ENCODE measurements around the gene KIF6.
"Not testable (repeated sequence)": the region's sequence is repeated elsewhere in the genome, so short reads cannot be mapped to it uniquely, and the experiment has no call there.

KIF6 gene

GRCh38 chr6:39516471-39516870, 208.7 kb downstream of the KIF6 start:
- no peaks in the 10 kb centered on the region for H3K36me3 ChIP-seq (ENCODE audit: control insufficient read depth, insufficient read depth, low read length)
- H3K4me3 ChIP-seq (ENCODE audit: insufficient read depth, low read depth, low read length, poor library complexity, severe bottlenecking): no peak overlapping the region
- DNase-seq: no peak
- no peaks in the 10 kb centered on the region for H3K4me1 ChIP-seq (ENCODE audit: control insufficient read depth, insufficient read depth, low read length, poor library complexity, severe bottlenecking)
- H3K27me3 ChIP-seq (replicated peaks; ENCODE audit: control insufficient read depth, insufficient read depth, low read length, poor library complexity, severe bottlenecking): no peaks in the 10 kb centered on the region
- H3K27ac ChIP-seq (ENCODE audit: insufficient read depth, low read length, poor library complexity, severe bottlenecking): no peak overlapping the region
- no peaks in the 10 kb centered on the region for H3K9me3 ChIP-seq (ENCODE audit: control insufficient read depth, low read length)

GRCh38 chr6:39515471-39515870, 209.7 kb downstream of the KIF6 start:
- H3K27ac ChIP-seq (ENCODE audit: insufficient read depth, low read length, poor library complexity, severe bottlenecking): no peak overlapping the region
- H3K27me3 ChIP-seq (replicated peaks; ENCODE audit: control insufficient read depth, insufficient read depth, low read length, poor library complexity, severe bottlenecking): no peaks in the 10 kb centered on the region
- H3K4me1 ChIP-seq (ENCODE audit: control insufficient read depth, insufficient read depth, low read length, poor library complexity, severe bottlenecking): no peaks in the 10 kb centered on the region
- H3K9me3 ChIP-seq (ENCODE audit: control insufficient read depth, low read length): no peaks in the 10 kb centered on the region
- no peak overlapping the region for H3K4me3 ChIP-seq (ENCODE audit: insufficient read depth, low read depth, low read length, poor library complexity, severe bottlenecking)
- no peak for DNase-seq
- no peaks in the 10 kb centered on the region for H3K36me3 ChIP-seq (ENCODE audit: control insufficient read depth, insufficient read depth, low read length)

- DNase-seq: no peak
- Histone ChIP-seq H3K4me1 (ENCODE audit: control insufficient read depth, insufficient read depth, low read length, poor library complexity, severe bottlenecking) (no peaks in the 10 kb centered on the region), H3K4me3 (ENCODE audit: insufficient read depth, low read depth, low read length, poor library complexity, severe bottlenecking) (no peak overlapping the region), H3K36me3 (ENCODE audit: control insufficient read depth, insufficient read depth, low read length) (no peaks in the 10 kb centered on the region), H3K9me3 (ENCODE audit: control insufficient read depth, low read length) (no peaks in the 10 kb centered on the region), H3K27me3 (replicated peaks; ENCODE audit: control insufficient read depth, insufficient read depth, low read length, poor library complexity, severe bottlenecking) (no peaks in the 10 kb centered on the region), H3K27ac (ENCODE audit: insufficient read depth, low read length, poor library complexity, severe bottlenecking) (no peak overlapping the region)
Observed at GRCh38 chr6:39515006-39515405, 210.2 kb downstream of the KIF6 start.

GRCh38 chr6:39509831-39510230, 215.4 kb downstream of the KIF6 start:
- not testable (repeated sequence) for H3K9me3 ChIP-seq (ENCODE audit: control insufficient read depth, low read length); H3K4me1 ChIP-seq (ENCODE audit: control insufficient read depth, insufficient read depth, low read length, poor library complexity, severe bottlenecking); H3K4me3 ChIP-seq (ENCODE audit: insufficient read depth, low read depth, low read length, poor library complexity, severe bottlenecking); H3K36me3 ChIP-seq (ENCODE audit: control insufficient read depth, insufficient read depth, low read length); H3K27me3 ChIP-seq (replicated peaks; ENCODE audit: control insufficient read depth, insufficient read depth, low read length, poor library complexity, severe bottlenecking); DNase-seq; H3K27ac ChIP-seq (ENCODE audit: insufficient read depth, low read length, poor library complexity, severe bottlenecking)

- H3K4me3 ChIP-seq (ENCODE audit: insufficient read depth, low read depth, low read length, poor library complexity, severe bottlenecking): no peak overlapping the region
- no peaks in the 10 kb centered on the region for H3K36me3 ChIP-seq (ENCODE audit: control insufficient read depth, insufficient read depth, low read length)
- H3K9me3 ChIP-seq (ENCODE audit: control insufficient read depth, low read length): no peaks in the 10 kb centered on the region
- DNase-seq: no peak
- no peaks in the 10 kb centered on the region for H3K4me1 ChIP-seq (ENCODE audit: control insufficient read depth, insufficient read depth, low read length, poor library complexity, severe bottlenecking)
- no peaks in the 10 kb centered on the region for H3K27me3 ChIP-seq (replicated peaks; ENCODE audit: control insufficient read depth, insufficient read depth, low read length, poor library complexity, severe bottlenecking)
- no peak overlapping the region for H3K27ac ChIP-seq (ENCODE audit: insufficient read depth, low read length, poor library complexity, severe bottlenecking)
Observed at GRCh38 chr6:39508515-39508914, 216.7 kb downstream of the KIF6 start.

- Histone ChIP-seq H3K36me3 (ENCODE audit: control insufficient read depth, insufficient read depth, low read length) (no peaks in the 10 kb centered on the region), H3K27me3 (replicated peaks; ENCODE audit: control insufficient read depth, insufficient read depth, low read length, poor library complexity, severe bottlenecking) (no peaks in the 10 kb centered on the region), H3K4me3 (ENCODE audit: insufficient read depth, low read depth, low read length, poor library complexity, severe bottlenecking) (no peak overlapping the region), H3K9me3 (ENCODE audit: control insufficient read depth, low read length) (no peaks in the 10 kb centered on the region), H3K4me1 (ENCODE audit: control insufficient read depth, insufficient read depth, low read length, poor library complexity, severe bottlenecking) (no peaks in the 10 kb centered on the region), H3K27ac (ENCODE audit: insufficient read depth, low read length, poor library complexity, severe bottlenecking) (no peak overlapping the region)
- DNase-seq: no peak
Observed at GRCh38 chr6:39507331-39507998, 217.7 kb downstream of the KIF6 start.

- H3K27ac ChIP-seq (ENCODE audit: insufficient read depth, low read length, poor library complexity, severe bottlenecking); H3K36me3 ChIP-seq (ENCODE audit: control insufficient read depth, insufficient read depth, low read length); DNase-seq; H3K4me1 ChIP-seq (ENCODE audit: control insufficient read depth, insufficient read depth, low read length, poor library complexity, severe bottlenecking); H3K9me3 ChIP-seq (ENCODE audit: control insufficient read depth, low read length); H3K27me3 ChIP-seq (replicated peaks; ENCODE audit: control insufficient read depth, insufficient read depth, low read length, poor library complexity, severe bottlenecking); H3K4me3 ChIP-seq (ENCODE audit: insufficient read depth, low read depth, low read length, poor library complexity, severe bottlenecking): not testable (repeated sequence)
Observed at GRCh38 chr6:39502362-39502955, 222.7 kb downstream of the KIF6 start.

GRCh38 chr6:39499053-39499452, 226.2 kb downstream of the KIF6 start:
- H3K9me3 ChIP-seq (ENCODE audit: control insufficient read depth, low read length): no peaks in the 10 kb centered on the region
- no peaks in the 10 kb centered on the region for H3K4me1 ChIP-seq (ENCODE audit: control insufficient read depth, insufficient read depth, low read length, poor library complexity, severe bottlenecking)
- H3K27me3 ChIP-seq (replicated peaks; ENCODE audit: control insufficient read depth, insufficient read depth, low read length, poor library complexity, severe bottlenecking): no peaks in the 10 kb centered on the region
- DNase-seq: no peak
- no peaks in the 10 kb centered on the region for H3K36me3 ChIP-seq (ENCODE audit: control insufficient read depth, insufficient read depth, low read length)
- no peak overlapping the region for H3K4me3 ChIP-seq (ENCODE audit: insufficient read depth, low read depth, low read length, poor library complexity, severe bottlenecking)
- H3K27ac ChIP-seq (ENCODE audit: insufficient read depth, low read length, poor library complexity, severe bottlenecking): no peak overlapping the region

- DNase-seq: no peak
- no peaks in the 10 kb centered on the region for H3K4me1 ChIP-seq (ENCODE audit: control insufficient read depth, insufficient read depth, low read length, poor library complexity, severe bottlenecking)
- no peaks in the 10 kb centered on the region for H3K36me3 ChIP-seq (ENCODE audit: control insufficient read depth, insufficient read depth, low read length)
Observed at GRCh38 chr6:39498096-39498495, 227.1 kb downstream of the KIF6 start.

GRCh38 chr6:39496915-39497314, 228.3 kb downstream of the KIF6 start:
- no peaks in the 10 kb centered on the region for H3K9me3 ChIP-seq (ENCODE audit: control insufficient read depth, low read length)
- no peak overlapping the region for H3K4me3 ChIP-seq (ENCODE audit: insufficient read depth, low read depth, low read length, poor library complexity, severe bottlenecking)
- no peak overlapping the region for H3K27ac ChIP-seq (ENCODE audit: insufficient read depth, low read length, poor library complexity, severe bottlenecking)
- no peaks in the 10 kb centered on the region for H3K36me3 ChIP-seq (ENCODE audit: control insufficient read depth, insufficient read depth, low read length)
- no peaks in the 10 kb centered on the region for H3K27me3 ChIP-seq (replicated peaks; ENCODE audit: control insufficient read depth, insufficient read depth, low read length, poor library complexity, severe bottlenecking)
- no peaks in the 10 kb centered on the region for H3K4me1 ChIP-seq (ENCODE audit: control insufficient read depth, insufficient read depth, low read length, poor library complexity, severe bottlenecking)
- DNase-seq: no peak

More at GRCh38 chr6:39498096-39498495, 227.1 kb downstream of the KIF6 start:
- Histone ChIP-seq H3K27ac (ENCODE audit: insufficient read depth, low read length, poor library complexity, severe bottlenecking) (no peak overlapping the region), H3K27me3 (replicated peaks; ENCODE audit: control insufficient read depth, insufficient read depth, low read length, poor library complexity, severe bottlenecking) (no peaks in the 10 kb centered on the region), H3K4me3 (ENCODE audit: insufficient read depth, low read depth, low read length, poor library complexity, severe bottlenecking) (no peak overlapping the region), H3K9me3 (ENCODE audit: control insufficient read depth, low read length) (no peaks in the 10 kb centered on the region)

All from effector memory CD4-positive, alpha-beta T cell (primary cell).